OCI-LY7 (cell line): ENCODE measurements around the gene PSMC3IP. TPM values are rescaled to one million over a fixed set of nuclear protein-coding genes. Genes with fewer than 3 reads are reported as not detected.

Source experiments
- BruUV-seq: library from RNA; stranded (reverse); fragments of 400-500 nt; replicated peaks from 2 replicates; lab custom pipeline; 2021; lab: Mats Ljungman, UMichigan
- CTCF ChIA-PET: fragments of 300-600 bp; sonication (Branson Sonifier 250); formaldehyde crosslinking; loops from one replicate; lab custom pipeline; 2022; ENCODE audit warnings: antibody characterized with exemption; ENCODE audit not compliant: unreplicated experiment; lab: Charles Lee
- POLR2A ChIA-PET: fragments of 300-600 bp; sonication (Branson Sonifier 250); formaldehyde crosslinking; loops from one replicate; lab custom pipeline; 2022; ENCODE audit warnings: antibody characterized with exemption; lab: Charles Lee
- DNase-seq: peaks from one replicate; pipeline ENCODE4 v3.0.0-alpha.2; 2015; ENCODE audit warnings: low spot score
- H2AFZ ChIP-seq: fragments of 200-600 bp; sonication (generic), shearing (Covaris generic); 2 replicates; pipeline ENCODE4 v1.6.1; 2014; ENCODE audit warnings: mild to moderate bottlenecking, antibody characterized with exemption, low read length, moderate library complexity
- H3K27ac ChIP-seq: fragments of 200-600 bp; sonication (generic); 2 replicates; pipeline ENCODE4 v1.5.1; 2014; ENCODE audit warnings: mixed run types, low read depth, mild to moderate bottlenecking, moderate library complexity, low read length, inconsistent platforms; ENCODE audit not compliant: poor library complexity, severe bottlenecking
- H3K36me3 ChIP-seq: fragments of 200-600 bp; sonication (generic); 2 replicates; pipeline ENCODE4 v1.6.1; 2014; ENCODE audit warnings: mild to moderate bottlenecking, antibody characterized with exemption, low read length, moderate library complexity, mixed read lengths; ENCODE audit not compliant: insufficient read depth
- H3K4me1 ChIP-seq: fragments of 200-600 bp; sonication (generic); 2 replicates; pipeline ENCODE4 v1.5.1; 2014; ENCODE audit warnings: mild to moderate bottlenecking, low read length; ENCODE audit not compliant: insufficient read depth, poor library complexity, severe bottlenecking
- H3K4me2 ChIP-seq: fragments of 200-600 bp; sonication (generic); 2 replicates; pipeline ENCODE4 v1.6.1; 2014; ENCODE audit warnings: mild to moderate bottlenecking, low read length
- H3K4me3 ChIP-seq: fragments of 200-600 bp; sonication (generic); 2 replicates; pipeline ENCODE4 v1.5.1; 2014; ENCODE audit warnings: mild to moderate bottlenecking, low read depth, low read length; ENCODE audit not compliant: poor library complexity, severe bottlenecking
- H3K79me2 ChIP-seq: fragments of 200-600 bp; sonication (generic); 2 replicates; pipeline ENCODE4 v1.6.1; 2016; ENCODE audit warnings: low read depth, mild to moderate bottlenecking, low read length, moderate library complexity, mixed read lengths; ENCODE audit not compliant: insufficient read depth
- H3K9me2 ChIP-seq: fragments of 200-600 bp; sonication (generic); 2 replicates; pipeline ENCODE4 v1.6.1; 2016; ENCODE audit warnings: mild to moderate bottlenecking, low read length, mixed read lengths; ENCODE audit not compliant: insufficient read depth
- H3K9me3 ChIP-seq: fragments of 200-600 bp; sonication (generic); 2 replicates; pipeline ENCODE4 v1.6.1; 2014; ENCODE audit warnings: mild to moderate bottlenecking, mixed run types, low read length, mixed read lengths
- H4K20me1 ChIP-seq: fragments of 200-600 bp; sonication (generic); 2 replicates; pipeline ENCODE4 v1.6.1; 2014; ENCODE audit warnings: mild to moderate bottlenecking, antibody characterized with exemption, low read length, moderate library complexity, mixed read lengths; ENCODE audit not compliant: insufficient read depth
- CTCF ChIP-seq: fragments of 200-600 bp; sonication (generic); conservative IDR thresholded peaks from 2 replicates; pipeline ENCODE4 v1.5.1; 2014; ENCODE audit warnings: mild to moderate bottlenecking, antibody characterized with exemption, low read length, moderate library complexity, mixed read lengths
- EZH2phosphoT487 ChIP-seq: fragments of 200-600 bp; sonication (generic); IDR thresholded peaks from 2 replicates; pipeline ENCODE4 v1.6.1; 2018; ENCODE audit warnings: low read depth, borderline replicate concordance, mild to moderate bottlenecking, mixed run types, antibody characterized with exemption, low read length, moderate library complexity, mixed read lengths
- intact Hi-C: fragments of 100-400 bp; cut with micrococcal nuclease; formaldehyde crosslinking; loops from one replicate; pipeline ENCODE4 v1.10.0; 2022; ENCODE audit not compliant: unreplicated experiment
- total RNA-seq, 2 experiments: library from RNA; depleted of rRNA in 1 of 2; stranded (reverse); fragments of >200 nt in 1 of 2; shearing (Covaris generic) in 1 of 2; gene quantifications; 2 replicates each; pipeline ENCODE4 v1.2.3, GENCODE V29; 2014 to 2022

The PSMC3IP gene
- total RNA-seq, 2 experiments from 2014 or later: 27.3 to 36.4 TPM

GRCh38 chr17:42561897-42562387 lies 15.6 kb downstream of the PSMC3IP start, which contains the start of gene COASY:
Gene COASY, plus strand, starts transcription at chr17:42562148. Its CDS starts 475 bp downstream, at chr17:42562623.
- CTCF ChIA-PET: no interaction called here
- no peaks in the 10 kb centered on the region for H4K20me1 ChIP-seq
- peaks cover 39% of the 10 kb centered on the region for H3K36me3 ChIP-seq
- BruUV-seq: no TSS peak
- peaks cover 34% of the 10 kb centered on the region for H3K4me1 ChIP-seq
- no peaks in the 10 kb centered on the region for H3K9me3 ChIP-seq
- peak within 1 kb of the TSS; percentile 82 for H3K4me3 ChIP-seq
- TF ChIP-seq CTCF: no peak
- TF ChIP-seq EZH2phosphoT487: no peak
- DNase-seq: peak; percentile 98
- H3K27ac ChIP-seq: peak within 1 kb of the TSS; percentile 55
- peaks cover 25% of the 10 kb centered on the region for H3K79me2 ChIP-seq
- peak within 1 kb of the TSS; percentile 73 for H3K4me2 ChIP-seq
- POLR2A ChIA-PET: interaction anchor here (0.6 kb wide), 1 partner anchor 44 kb away, joined by 5 read pairs; no protein-coding TSS in a partner anchor
- no peaks in the 10 kb centered on the region for H3K9me2 ChIP-seq
- H2AFZ ChIP-seq: peak within 1 kb of the TSS; percentile 81; the same call in 1 of the 2 replicates
- intact Hi-C loops: no loop called here

GRCh38 chr17:42560246-42560645 lies 17.3 kb downstream of the PSMC3IP start:
- no peak overlapping the region for H3K4me2 ChIP-seq
- H3K36me3 ChIP-seq: peaks cover 24% of the 10 kb centered on the region
- peaks cover 25% of the 10 kb centered on the region for H3K79me2 ChIP-seq
- peaks cover 36% of the 10 kb centered on the region for H3K4me1 ChIP-seq
- no peak overlapping the region for H2AFZ ChIP-seq
- no peak for DNase-seq
- CTCF ChIA-PET: no interaction called here
- H3K9me3 ChIP-seq: no peaks in the 10 kb centered on the region
- BruUV-seq: no TSS peak
- TF ChIP-seq CTCF: no peak
- TF ChIP-seq EZH2phosphoT487: no peak
- intact Hi-C loops: no loop called here
- H3K9me2 ChIP-seq: no peaks in the 10 kb centered on the region
- no peaks in the 10 kb centered on the region for H4K20me1 ChIP-seq
- POLR2A ChIA-PET: interaction anchor here (0.7 kb wide), 1 partner anchor 383 kb away, joined by 8 read pairs; no protein-coding TSS in a partner anchor
- H3K4me3 ChIP-seq: no peak overlapping the region
- no peak overlapping the region for H3K27ac ChIP-seq

GRCh38 chr17:42559075-42559474 lies 18.5 kb downstream of the PSMC3IP start:
- Histone ChIP-seq H3K36me3 (peaks cover 12% of the 10 kb centered on the region), H3K4me2 (no peak overlapping the region), H2AFZ (no peak overlapping the region), H3K4me1 (peaks cover 38% of the 10 kb centered on the region), H4K20me1 (no peaks in the 10 kb centered on the region), H3K4me3 (no peak overlapping the region), H3K9me2 (no peaks in the 10 kb centered on the region), H3K27ac (no peak overlapping the region), H3K9me3 (no peaks in the 10 kb centered on the region), H3K79me2 (peaks cover 25% of the 10 kb centered on the region)
- CTCF ChIA-PET: no interaction called here
- POLR2A ChIA-PET: no interaction called here
- BruUV-seq: no TSS peak
- DNase-seq: no peak
- intact Hi-C loops: no loop called here
- no peak for TF ChIP-seq CTCF
- no peak for TF ChIP-seq EZH2phosphoT487
